ENCODE measurements around the gene MYH11.

Gene MYH11

DNA sequence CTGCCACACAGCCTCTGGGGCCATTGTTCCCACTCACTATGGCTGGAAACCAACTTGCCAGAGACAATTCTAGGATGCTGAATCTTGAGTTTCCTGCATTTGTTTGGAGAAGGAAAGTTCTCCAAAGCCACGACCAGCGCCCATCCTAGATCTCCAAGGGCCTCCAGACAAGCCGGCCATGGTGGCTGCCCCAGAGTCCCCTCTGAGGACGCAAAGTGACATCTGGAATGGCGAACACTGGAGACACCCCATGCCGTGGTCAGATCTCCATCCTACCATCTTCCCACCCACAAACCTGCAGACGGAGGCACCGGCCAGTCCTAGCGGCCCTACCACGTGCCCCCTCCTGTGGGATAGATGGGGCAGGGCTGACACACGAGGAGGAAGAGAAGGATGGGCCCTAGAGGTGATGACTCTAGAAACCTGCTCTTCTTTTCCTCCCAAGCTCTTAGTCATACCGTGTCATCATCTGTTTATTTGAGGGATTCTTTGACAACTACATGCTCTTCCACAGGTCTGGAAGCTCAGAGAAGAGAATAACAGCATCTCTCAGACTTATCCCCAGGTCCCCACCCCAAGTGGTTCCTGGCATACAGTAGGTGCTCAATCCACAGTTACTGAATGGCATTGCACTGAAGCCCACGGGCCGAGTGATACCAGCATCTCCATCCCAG, 71.3 kb downstream of the MYH11 start:
- H2BK5ac ChIP-seq (ENCODE audit: low read length): no peak overlapping the region
- H3K27ac ChIP-seq (replicated peaks; ENCODE audit: low read length): no peak overlapping the region
- H3K79me1 ChIP-seq (ENCODE audit: low read depth, low read length): no peaks in the 10 kb centered on the region
- no peak overlapping the region for H2BK15ac ChIP-seq (ENCODE audit: low read length)
- H2BK120ac ChIP-seq (ENCODE audit: low read depth, low read length): no peak overlapping the region
- H2AFZ ChIP-seq (ENCODE audit: low read length): no peak overlapping the region
- no peak overlapping the region for H3K4me2 ChIP-seq (ENCODE audit: insufficient read depth, low read length, poor library complexity, severe bottlenecking)
- no peak overlapping the region for H3K23ac ChIP-seq (ENCODE audit: low read depth, low read length, poor library complexity)
- no peak overlapping the region for H2AK5ac ChIP-seq (ENCODE audit: low read depth, low read length)
- H4K91ac ChIP-seq (ENCODE audit: low read depth, low read length, poor library complexity): peak overlapping the region; percentile 31
- no CpG with 5 or more reads among the region's 14 CpGs for WGBS, 2 donors (ENCODE audit: extremely low coverage in 2 of 2, insufficient read length in 2 of 2, insufficient replicate concordance in 1 of 2)
- H3K36me3 ChIP-seq (replicated peaks in 1 of 2; ENCODE audit: control insufficient read depth in 2 of 2, insufficient read depth in 2 of 2, low read length in 2 of 2): no peaks in the 10 kb centered on the region
- H2BK12ac ChIP-seq (ENCODE audit: low read length): no peak overlapping the region
- no peak overlapping the region for H3K4ac ChIP-seq (ENCODE audit: low read length)
- H3K4me3 ChIP-seq (ENCODE audit: low read length in 2 of 2): no peak overlapping the region
- H3K18ac ChIP-seq (ENCODE audit: low read length): peak overlapping the region; percentile 46
- no peak overlapping the region for H3K14ac ChIP-seq (ENCODE audit: low read length)
- peaks cover 0 to 2% of the 10 kb centered on the region in 2 donors for H3K9me3 ChIP-seq (replicated peaks in 1 of 2; ENCODE audit: control insufficient read depth in 2 of 2, insufficient read depth in 1 of 2, low read depth in 1 of 2, low read length in 2 of 2)
- no peaks in the 10 kb centered on the region for H3K27me3 ChIP-seq (ENCODE audit: control insufficient read depth in 3 of 3, insufficient read depth in 3 of 3, low read depth in 1 of 3, low read length in 3 of 3)
- H4K8ac ChIP-seq (ENCODE audit: low read depth, low read length): no peak overlapping the region
- DNase-seq (ENCODE audit: low spot score): no peak
- peaks cover 0 to 2% of the 10 kb centered on the region in 2 donors for H3K4me1 ChIP-seq (ENCODE audit: control insufficient read depth in 2 of 2, insufficient read depth in 1 of 2, low read depth in 1 of 2, low read length in 2 of 2)
- H3K9ac ChIP-seq (ENCODE audit: low read depth, low read length, poor library complexity): no peak overlapping the region

DNA sequence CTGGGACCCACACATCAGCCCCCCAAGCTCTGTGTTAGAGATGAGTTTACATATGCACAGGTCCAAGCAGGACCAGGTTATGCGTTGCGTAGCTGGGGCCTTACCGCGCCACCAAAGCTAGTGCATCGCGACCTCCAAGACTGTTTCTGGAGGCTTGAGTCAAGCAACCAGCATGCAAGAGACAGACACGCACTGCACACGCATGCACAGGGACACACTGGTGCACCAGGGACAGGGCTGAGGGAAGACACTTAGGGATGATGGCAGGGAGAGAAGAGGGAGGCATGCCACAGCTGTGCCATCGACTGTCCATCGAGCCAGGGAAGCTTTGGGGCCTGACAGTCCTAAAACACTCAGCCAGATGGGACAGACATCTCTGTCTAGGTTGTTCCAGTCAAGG, 72.8 kb downstream of the MYH11 start:
- peak overlapping the region in 1 of 2 donors; percentile 71 for H3K4me3 ChIP-seq (ENCODE audit: low read length in 2 of 2)
- H3K27me3 ChIP-seq (ENCODE audit: control insufficient read depth in 3 of 3, insufficient read depth in 3 of 3, low read depth in 1 of 3, low read length in 3 of 3): no peaks in the 10 kb centered on the region
- H3K4ac ChIP-seq (ENCODE audit: low read length): no peak overlapping the region
- no peak overlapping the region for H3K4me2 ChIP-seq (ENCODE audit: insufficient read depth, low read length, poor library complexity, severe bottlenecking)
- no peaks in the 10 kb centered on the region for H3K36me3 ChIP-seq (replicated peaks in 1 of 2; ENCODE audit: control insufficient read depth in 2 of 2, insufficient read depth in 2 of 2, low read length in 2 of 2)
- H3K9ac ChIP-seq (ENCODE audit: low read depth, low read length, poor library complexity): no peak overlapping the region
- no peak overlapping the region for H2BK15ac ChIP-seq (ENCODE audit: low read length)
- H4K8ac ChIP-seq (ENCODE audit: low read depth, low read length): no peak overlapping the region
- peaks cover 0 to 2% of the 10 kb centered on the region in 2 donors for H3K9me3 ChIP-seq (replicated peaks in 1 of 2; ENCODE audit: control insufficient read depth in 2 of 2, insufficient read depth in 1 of 2, low read depth in 1 of 2, low read length in 2 of 2)
- no peak overlapping the region for H2AK5ac ChIP-seq (ENCODE audit: low read depth, low read length)
- no peaks in the 10 kb centered on the region for H3K79me1 ChIP-seq (ENCODE audit: low read depth, low read length)
- H4K91ac ChIP-seq (ENCODE audit: low read depth, low read length, poor library complexity): peak overlapping the region; percentile 80
- peak overlapping the region; percentile 29 for H2AFZ ChIP-seq (ENCODE audit: low read length)
- H3K4me1 ChIP-seq (ENCODE audit: control insufficient read depth in 2 of 2, insufficient read depth in 1 of 2, low read depth in 1 of 2, low read length in 2 of 2): peaks cover 0 to 2% of the 10 kb centered on the region in 2 donors
- H3K27ac ChIP-seq (replicated peaks; ENCODE audit: low read length): no peak overlapping the region
- no peak overlapping the region for H2BK12ac ChIP-seq (ENCODE audit: low read length)
- peak overlapping the region; percentile 32 for H3K18ac ChIP-seq (ENCODE audit: low read length)
- H2BK120ac ChIP-seq (ENCODE audit: low read depth, low read length): no peak overlapping the region
- no CpG with 5 or more reads among the region's 10 CpGs for WGBS, 2 donors (ENCODE audit: extremely low coverage in 2 of 2, insufficient read length in 2 of 2, insufficient replicate concordance in 1 of 2)
- H3K23ac ChIP-seq (ENCODE audit: low read depth, low read length, poor library complexity): peak overlapping the region; percentile 67
- no peak for DNase-seq (ENCODE audit: low spot score)
- no peak overlapping the region for H2BK5ac ChIP-seq (ENCODE audit: low read length)
- H3K14ac ChIP-seq (ENCODE audit: low read length): peak overlapping the region; percentile 50

DNA sequence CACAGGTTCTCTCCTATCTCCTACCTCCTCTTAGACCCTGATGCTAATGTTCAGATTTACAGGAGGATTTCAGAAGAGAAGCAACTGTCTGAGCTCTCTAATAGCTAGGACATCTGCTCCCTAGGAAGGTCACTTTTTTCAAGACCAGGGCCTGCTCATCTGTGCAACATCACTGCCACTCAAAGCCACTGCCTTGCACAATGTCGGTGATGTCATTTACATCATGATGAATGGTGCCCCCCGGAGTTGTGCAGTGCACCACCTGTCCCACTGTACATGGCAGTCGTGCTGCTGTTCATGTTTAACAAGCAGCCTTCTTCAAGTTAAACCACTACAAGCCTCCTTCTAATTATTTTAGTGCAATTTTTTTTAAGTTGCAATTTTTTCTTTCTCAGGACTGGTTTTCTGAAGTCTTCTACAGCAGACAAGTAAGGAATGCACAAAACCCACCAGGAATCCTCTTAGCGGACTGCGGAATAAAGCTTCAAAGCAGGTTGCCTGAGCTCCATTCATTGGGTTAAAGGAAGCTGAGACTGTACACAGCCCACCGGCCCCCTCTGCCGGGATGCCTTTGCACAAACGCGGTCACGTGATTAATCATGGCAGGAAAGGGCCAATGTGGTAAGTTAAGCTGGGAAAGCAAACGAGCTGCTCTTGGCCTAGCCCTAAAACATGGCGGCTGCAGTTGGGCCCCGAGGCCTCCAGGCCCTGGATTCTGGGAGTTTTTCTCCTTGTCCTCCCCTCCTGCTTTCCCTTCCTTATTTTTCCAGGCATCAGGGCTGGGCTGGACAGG, 74.1 kb downstream of the MYH11 start:
- no peak for DNase-seq (ENCODE audit: low spot score)
- no peaks in the 10 kb centered on the region for H3K79me1 ChIP-seq (ENCODE audit: low read depth, low read length)
- no peaks in the 10 kb centered on the region for H3K27me3 ChIP-seq (ENCODE audit: control insufficient read depth in 3 of 3, insufficient read depth in 3 of 3, low read depth in 1 of 3, low read length in 3 of 3)

DNA sequence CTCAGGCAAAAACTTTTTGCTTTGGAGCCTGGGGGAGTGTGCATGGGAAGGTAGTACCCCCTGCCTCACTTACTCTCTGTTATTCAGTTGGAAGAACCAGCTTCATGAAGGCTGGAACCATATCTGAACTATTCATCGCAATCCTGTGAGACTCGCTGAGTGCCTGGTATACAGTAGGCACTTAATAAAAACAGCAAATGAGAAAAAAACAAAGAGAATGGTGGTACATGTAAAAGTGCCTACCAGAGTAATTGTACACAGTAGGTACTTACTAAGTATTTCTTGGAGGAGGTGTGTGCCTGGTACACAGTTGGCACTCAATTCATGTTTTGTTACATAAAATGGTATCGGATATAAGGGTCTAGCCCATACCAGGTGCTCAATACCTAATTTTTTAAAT, 75.2 kb downstream of the MYH11 start:
- Histone ChIP-seq H2AK5ac (ENCODE audit: low read depth, low read length) (no peak overlapping the region), H4K91ac (ENCODE audit: low read depth, low read length, poor library complexity) (no peak overlapping the region), H2BK120ac (ENCODE audit: low read depth, low read length) (no peak overlapping the region), H3K23ac (ENCODE audit: low read depth, low read length, poor library complexity) (no peak overlapping the region), H2AFZ (ENCODE audit: low read length) (no peak overlapping the region), H3K4me1 (ENCODE audit: control insufficient read depth in 2 of 2, insufficient read depth in 1 of 2, low read depth in 1 of 2, low read length in 2 of 2) (peaks cover 0 to 2% of the 10 kb centered on the region in 2 donors), H2BK5ac (ENCODE audit: low read length) (no peak overlapping the region), H3K27me3 (ENCODE audit: control insufficient read depth in 3 of 3, insufficient read depth in 3 of 3, low read depth in 1 of 3, low read length in 3 of 3) (no peaks in the 10 kb centered on the region), H2BK15ac (ENCODE audit: low read length) (no peak overlapping the region), H3K14ac (ENCODE audit: low read length) (no peak overlapping the region), H3K9me3 (replicated peaks in 1 of 2; ENCODE audit: control insufficient read depth in 2 of 2, insufficient read depth in 1 of 2, low read depth in 1 of 2, low read length in 2 of 2) (peaks cover 0 to 2% of the 10 kb centered on the region in 2 donors), H3K4me3 (ENCODE audit: low read length in 2 of 2) (no peak overlapping the region), H3K4ac (ENCODE audit: low read length) (no peak overlapping the region), H4K8ac (ENCODE audit: low read depth, low read length) (no peak overlapping the region), H3K9ac (ENCODE audit: low read depth, low read length, poor library complexity) (no peak overlapping the region), H3K4me2 (ENCODE audit: insufficient read depth, low read length, poor library complexity, severe bottlenecking) (no peak overlapping the region), H3K36me3 (replicated peaks in 1 of 2; ENCODE audit: control insufficient read depth in 2 of 2, insufficient read depth in 2 of 2, low read length in 2 of 2) (no peaks in the 10 kb centered on the region), H3K18ac (ENCODE audit: low read length) (no peak overlapping the region), H2BK12ac (ENCODE audit: low read length) (no peak overlapping the region), H3K79me1 (ENCODE audit: low read depth, low read length) (no peaks in the 10 kb centered on the region), H3K27ac (replicated peaks; ENCODE audit: low read length) (no peak overlapping the region)
- DNase-seq (ENCODE audit: low spot score): no peak
- no CpG with 5 or more reads among the region's 3 CpGs for WGBS, 2 donors (ENCODE audit: extremely low coverage in 2 of 2, insufficient read length in 2 of 2, insufficient replicate concordance in 1 of 2)

More for the DNA sequence above, 74.1 kb downstream of the MYH11 start:
- H3K4me1 ChIP-seq (ENCODE audit: control insufficient read depth in 2 of 2, insufficient read depth in 1 of 2, low read depth in 1 of 2, low read length in 2 of 2): peaks cover 0 to 2% of the 10 kb centered on the region in 2 donors
- no CpG with 5 or more reads among the region's 13 CpGs for WGBS, 2 donors (ENCODE audit: extremely low coverage in 2 of 2, insufficient read length in 2 of 2, insufficient replicate concordance in 1 of 2)
- H2BK120ac ChIP-seq (ENCODE audit: low read depth, low read length): no peak overlapping the region
- H3K14ac ChIP-seq (ENCODE audit: low read length): no peak overlapping the region
- H3K9me3 ChIP-seq (replicated peaks in 1 of 2; ENCODE audit: control insufficient read depth in 2 of 2, insufficient read depth in 1 of 2, low read depth in 1 of 2, low read length in 2 of 2): peaks cover 0 to 2% of the 10 kb centered on the region in 2 donors
- no peak overlapping the region for H3K4ac ChIP-seq (ENCODE audit: low read length)
- no peak overlapping the region for H3K23ac ChIP-seq (ENCODE audit: low read depth, low read length, poor library complexity)
- H3K36me3 ChIP-seq (replicated peaks in 1 of 2; ENCODE audit: control insufficient read depth in 2 of 2, insufficient read depth in 2 of 2, low read length in 2 of 2): no peaks in the 10 kb centered on the region
- H3K4me3 ChIP-seq (ENCODE audit: low read length in 2 of 2): no peak overlapping the region
- H3K27ac ChIP-seq (replicated peaks; ENCODE audit: low read length): no peak overlapping the region
- no peak overlapping the region for H3K4me2 ChIP-seq (ENCODE audit: insufficient read depth, low read length, poor library complexity, severe bottlenecking)
- H2AK5ac ChIP-seq (ENCODE audit: low read depth, low read length): no peak overlapping the region
- H4K91ac ChIP-seq (ENCODE audit: low read depth, low read length, poor library complexity): no peak overlapping the region
- no peak overlapping the region for H2BK12ac ChIP-seq (ENCODE audit: low read length)
- H2BK15ac ChIP-seq (ENCODE audit: low read length): peak overlapping the region; percentile 19
- peak overlapping the region; percentile 41 for H3K18ac ChIP-seq (ENCODE audit: low read length)
- peak overlapping the region; percentile 95 for H2AFZ ChIP-seq (ENCODE audit: low read length)
- no peak overlapping the region for H4K8ac ChIP-seq (ENCODE audit: low read depth, low read length)
- H3K9ac ChIP-seq (ENCODE audit: low read depth, low read length, poor library complexity): no peak overlapping the region
- H2BK5ac ChIP-seq (ENCODE audit: low read length): peak overlapping the region; percentile 19
